HepG2 (cell line): Measurements from ENCODE around the gene SCAPER. TPM values are rescaled to one million over a fixed set of nuclear protein-coding genes. Genes with fewer than 3 reads are reported as not detected.

ENCODE experiments used
- ATAC-seq: fragments of 200-7000 bp; cut with Tn5 transposase; 3 replicates; pipeline ENCODE4 v1.9.1; 2020; ENCODE audit warnings: mild to moderate bottlenecking, moderate library complexity
- BruUV-seq: library from RNA; stranded (reverse); fragments of 400-500 nt; replicated peaks from 2 replicates; lab custom pipeline; 2021; lab: Mats Ljungman, UMichigan
- CTCF ChIA-PET: fragments of 300-600 bp; formaldehyde crosslinking; extraction: SDS; loops from one replicate; lab custom pipeline; 2021; ENCODE audit warnings: low total read pairs, inconsistent platforms, low intra/inter-chr PET ratio; lab: Yijun Ruan, JAX
- POLR2A ChIA-PET: fragments of 350-600 bp; sonication (Branson Sonifier 250); formaldehyde crosslinking; loops from one replicate; lab custom pipeline; 2020; ENCODE audit warnings: antibody characterized with exemption, inconsistent platforms; lab: Yijun Ruan, JAX
- DNase-seq: peaks from one replicate; pipeline ENCODE4 v3.0.0-alpha.2; 2015; ENCODE audit warnings: low spot score
- FAIRE-seq: peaks from 3 replicates; lab custom pipeline; 2011; peaks lifted over from hg19 to GRCh38; lab: Jason Lieb, UNC
- H2AFZ ChIP-seq: one replicate; pipeline ENCODE4 v1.6.1; 2011; ENCODE audit warnings: low read length, inconsistent platforms
- H3K27ac ChIP-seq: fragments of 300-600 bp; 3 replicates; pipeline ENCODE4 v1.8.0; 2011; ENCODE audit warnings: mixed run types, mild to moderate bottlenecking, mixed read lengths, low read length, inconsistent platforms; ENCODE audit not compliant: insufficient read depth; ENCODE audit errors: extremely low read length
- H3K27me3 ChIP-seq, 2 experiments: fragments of 200-600 bp in 1 of 2; 2 replicates in 1 of 2; 3 replicates in 1 of 2; pipeline versions ENCODE4 v1.6.0 to v1.8.0; 2011; ENCODE audit warnings: low read length in 2 of 2, mild to moderate bottlenecking in 2 of 2, moderate library complexity in 2 of 2, inconsistent platforms in 1 of 2; ENCODE audit not compliant: insufficient read depth in 2 of 2, control insufficient read depth in 1 of 2
- H3K36me3 ChIP-seq, 2 experiments: fragments of 200-600 bp in 1 of 2; replicated peaks in 1 of 2; 2 replicates in 1 of 2; 3 replicates in 1 of 2; pipeline versions ENCODE4 v1.5.1 to v1.8.0; 2011; ENCODE audit warnings: low read length in 2 of 2, inconsistent platforms in 1 of 2; ENCODE audit not compliant: insufficient read depth in 2 of 2, control insufficient read depth in 1 of 2
- H3K4me1 ChIP-seq: 2 replicates; pipeline ENCODE4 v1.5.1; 2012; ENCODE audit warnings: low read length, inconsistent platforms; ENCODE audit not compliant: insufficient read depth
- H3K4me2 ChIP-seq: 2 replicates; pipeline ENCODE4 v1.6.0; 2011; ENCODE audit warnings: low read depth, low read length, inconsistent platforms
- H3K4me3 ChIP-seq, 3 experiments: fragments of 200-600 bp in 1 of 3; sonication (generic), shearing (Covaris generic) in 1 of 3; replicated peaks in 1 of 3; 2 replicates each; pipeline ENCODE4 v1.5.1; 2011 to 2016; ENCODE audit warnings: low read length in 3 of 3, inconsistent platforms in 2 of 3, low read depth in 2 of 3, mild to moderate bottlenecking in 2 of 3, control low read depth in 1 of 3, mixed read lengths in 1 of 3; ENCODE audit not compliant: insufficient read depth in 1 of 3
- H3K79me2 ChIP-seq: one replicate; pipeline ENCODE4 v1.6.1; 2011; ENCODE audit warnings: low read length, inconsistent platforms; ENCODE audit not compliant: insufficient read depth
- H3K9ac ChIP-seq: 2 replicates; pipeline ENCODE4 v1.6.0; 2011; ENCODE audit warnings: mild to moderate bottlenecking, low read depth, low read length, inconsistent platforms; ENCODE audit not compliant: insufficient read depth
- H3K9me3 ChIP-seq: 2 replicates; pipeline ENCODE4 v1.5.1; 2012; ENCODE audit warnings: mild to moderate bottlenecking, low read length
- H4K20me1 ChIP-seq: 2 replicates; pipeline ENCODE4 v1.6.0; 2011; ENCODE audit warnings: inconsistent platforms, mild to moderate bottlenecking, low read length, moderate library complexity; ENCODE audit not compliant: insufficient read depth
- BHLHE40 ChIP-seq: IDR thresholded peaks from 2 replicates; pipeline ENCODE4 v1.6.1; 2011; ENCODE audit warnings: low read length, improper control_type of control experiment
- CHD2 ChIP-seq: IDR thresholded peaks from 2 replicates; pipeline ENCODE4 v1.6.1; 2011; ENCODE audit warnings: low read depth, low read length, improper control_type of control experiment
- FOXA3 ChIP-seq: IDR thresholded peaks from 2 replicates; pipeline ENCODE4 v1.6.1; 2016; ENCODE audit warnings: missing genetic modification reagents, missing compliant biosample characterization
- FOXP1 ChIP-seq, 2 experiments: fragments of 450-650 bp in 1 of 2; IDR thresholded peaks; 2 replicates each; pipeline ENCODE4 v1.6.1; 2017 to 2018; ENCODE audit warnings: antibody characterized with exemption in 1 of 2
- MAFK ChIP-seq, 2 experiments: IDR thresholded peaks in 1 of 2; conservative IDR thresholded peaks in 1 of 2; 2 replicates each; pipeline ENCODE4 v1.6.1; 2011; ENCODE audit warnings: improper control_type of control experiment in 2 of 2, low read length in 2 of 2
- MXI1 ChIP-seq: IDR thresholded peaks from 3 replicates; pipeline ENCODE4 v1.6.1; 2012; ENCODE audit warnings: low read depth, low read length, inconsistent platforms, borderline replicate concordance
- NR2F2 ChIP-seq: IDR thresholded peaks from 2 replicates; pipeline ENCODE4 v1.6.1; 2012; ENCODE audit warnings: low read depth, inconsistent platforms, borderline replicate concordance
- RAD21 ChIP-seq: fragments of 450-650 bp; formaldehyde crosslinking; IDR thresholded peaks from 2 replicates; pipeline ENCODE4 v1.5.0; 2020; ENCODE audit warnings: mild to moderate bottlenecking
- SOX5 ChIP-seq: IDR thresholded peaks from 2 replicates; pipeline ENCODE4 v1.6.1; 2016; ENCODE audit warnings: borderline replicate concordance
- ZMAT3 ChIP-seq: sonication (generic); formaldehyde crosslinking; conservative IDR thresholded peaks from 2 replicates; pipeline ENCODE4 v1.7.0; 2021; ENCODE audit warnings: missing genetic modification reagents
- ZNF20 ChIP-seq: sonication (generic); formaldehyde crosslinking; IDR thresholded peaks from 2 replicates; pipeline ENCODE4 v1.4.0; 2020; ENCODE audit warnings: mild to moderate bottlenecking, moderate library complexity, missing genetic modification reagents
- ZNF205 ChIP-seq: IDR thresholded peaks from 2 replicates; pipeline ENCODE4 v1.6.1; 2018; ENCODE audit warnings: missing biosample characterization, missing genetic modification reagents
- ZNF251 ChIP-seq: sonication (generic); formaldehyde crosslinking; IDR thresholded peaks from 2 replicates; pipeline ENCODE4 v1.9.0; 2021; ENCODE audit warnings: mild to moderate bottlenecking, missing genetic modification reagents
- ZNF562 ChIP-seq: sonication (generic); formaldehyde crosslinking; IDR thresholded peaks from 2 replicates; pipeline ENCODE4 v1.8.0; 2022; ENCODE audit warnings: missing genetic modification reagents, borderline replicate concordance
- ZNF589 ChIP-seq: sonication (generic); formaldehyde crosslinking; conservative IDR thresholded peaks from 2 replicates; pipeline ENCODE4 v1.8.0; 2022; ENCODE audit warnings: mild to moderate bottlenecking, moderate library complexity, missing genetic modification reagents
- WGBS: methylation state at CpG from one replicate; pipeline ENCODE4 v1.1.6; 2017; ENCODE audit warnings: low lambda C conversion rate; 5-methylcytosine and 5-hydroxymethylcytosine counted together
- in situ Hi-C: cut with HindIII; loops from 2 replicates; pipeline ENCODE4 v1.10.0; 2017; ENCODE audit warnings: low pct_unique_long_range_greater_than_20kb; ENCODE audit not compliant: extremely low pct_ligation_motif_present
- intact Hi-C: fragments of 100-400 bp; cut with micrococcal nuclease; formaldehyde crosslinking; loops from one replicate; pipeline ENCODE4 v1.10.0; 2022; ENCODE audit not compliant: unreplicated experiment
- polyA plus RNA-seq, 8 experiments: library from polyadenylated mRNA; depleted of rRNA in 3 of 8; stranded (reverse) in 7 of 8; unstranded in 1 of 8; fragments of >200 nt; fragmentation: Illumina TruSeq in 4 of 8; extraction: Trizol in 4 of 8; gene quantifications; 2 replicates each; pipeline versions ENCODE4 v1.2.1 to v1.2.3, GENCODE V29; 2011 to 2016; ENCODE audit warnings: low read depth in 4 of 8, missing spikeins in 1 of 8, mixed read lengths in 1 of 8; ENCODE audit not compliant: insufficient read depth in 1 of 8
- total RNA-seq, 5 experiments: library from RNA; depleted of rRNA; stranded (reverse); fragments of >200 nt; fragmentation: Illumina TruSeq; extraction: Trizol; gene quantifications; 2 replicates each; pipeline ENCODE4 v1.2.3, GENCODE V29; 2016; ENCODE audit warnings: low read depth in 1 of 5
- TF ChIP-seq, protein P1 (sequence below): sonication (generic); formaldehyde crosslinking; IDR thresholded peaks from 2 replicates; pipeline ENCODE4 v1.5.0; 2020; ENCODE audit warnings: mild to moderate bottlenecking, missing genetic modification reagents, moderate library complexity
- TF ChIP-seq, protein P2 (sequence below): sonication (generic); formaldehyde crosslinking; IDR thresholded peaks from 2 replicates; pipeline ENCODE4 v1.5.1; 2020; ENCODE audit warnings: mild to moderate bottlenecking, moderate library complexity, missing genetic modification reagents
- TF ChIP-seq, protein P3 (sequence below): sonication (generic); formaldehyde crosslinking; IDR thresholded peaks from 2 replicates; pipeline ENCODE4 v1.5.1; 2020; ENCODE audit warnings: missing genetic modification reagents, mild to moderate bottlenecking, borderline replicate concordance

Gene SCAPER
- total and polyA plus RNA-seq, 2 of the 13 experiments (the other 11 are each of a cell fraction or from before 2014, with no cell fraction given) = 4.3 to 10.5 TPM

DNA sequence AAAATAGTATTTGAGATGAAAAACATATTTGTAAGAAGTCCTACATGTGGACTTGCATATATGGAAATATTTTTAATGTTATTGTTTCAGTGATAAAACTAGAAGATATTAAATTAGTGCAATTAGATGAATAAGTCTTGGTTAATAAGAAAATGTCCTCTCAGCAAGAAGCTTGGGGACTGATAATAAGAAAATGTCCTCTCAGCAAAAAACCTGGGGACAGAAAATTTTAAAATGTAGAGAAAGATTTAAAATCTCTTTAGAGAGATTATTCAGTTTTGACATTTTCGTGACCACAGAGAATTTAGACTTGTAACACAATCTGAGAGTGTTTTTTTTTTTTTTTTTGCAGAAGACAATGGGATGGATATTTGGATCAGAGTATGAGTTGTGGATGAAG, 412.6 kb downstream of the SCAPER start (continued):
- peak; percentile 78 to 89 for TF ChIP-seq MAFK (conservative IDR thresholded peaks at IDR 0.05 in 1 of 2, IDR thresholded peaks at IDR 0.05 in 1 of 2; ENCODE audit: low read length in 2 of 2)
- TF ChIP-seq, all 625 proteins: peak for 2

DNA sequence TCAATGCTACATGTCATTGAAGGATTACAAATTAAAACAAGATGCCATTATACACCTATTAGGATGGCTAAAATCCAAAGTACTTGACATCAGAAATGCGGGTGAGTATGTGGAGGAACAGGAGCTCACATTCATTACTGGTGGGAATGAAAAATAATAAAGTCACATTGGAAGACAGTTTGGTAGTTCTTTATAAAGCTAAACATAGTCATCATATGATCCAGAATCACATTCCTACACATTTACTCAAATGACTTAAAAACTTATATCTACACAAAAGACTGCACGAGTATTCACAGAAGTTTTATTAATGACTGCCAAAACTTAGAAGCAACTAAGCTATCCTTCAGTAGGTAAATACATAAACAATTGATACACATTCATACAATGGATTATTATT, 421.4 kb downstream of the SCAPER start:
- Histone ChIP-seq H3K79me2 (no peaks in the 10 kb centered on the region), H3K9me3 (no peaks in the 10 kb centered on the region), H3K4me3 (no peak overlapping the region), H3K27me3 (no peaks in the 10 kb centered on the region)
- WGBS = 99% methylated on average over 2 of the region's 2 CpGs
- no TSS peak for BruUV-seq
- TF ChIP-seq FOXP1 (IDR thresholded peaks at IDR 0.05) (no peak), FOXP1 (CRISPR knock-in tag; IDR thresholded peaks at IDR 0.05) (no peak), BHLHE40 (no peak), SOX5 (no peak), NR2F2 (no peak), ZNF562 (CRISPR knock-in tag) (no peak), ZNF20 (CRISPR knock-in tag) (no peak), ZMAT3 (CRISPR knock-in tag) (no peak), ZNF251 (CRISPR knock-in tag) (no peak), FOXA3 (CRISPR knock-in tag) (no peak), ZNF589 (CRISPR knock-in tag) (no peak), CHD2 (no peak), RAD21 (CRISPR knock-in tag) (no peak), MXI1 (no peak), ZNF205 (CRISPR knock-in tag) (no peak)
- TF ChIP-seq, protein P1, sequence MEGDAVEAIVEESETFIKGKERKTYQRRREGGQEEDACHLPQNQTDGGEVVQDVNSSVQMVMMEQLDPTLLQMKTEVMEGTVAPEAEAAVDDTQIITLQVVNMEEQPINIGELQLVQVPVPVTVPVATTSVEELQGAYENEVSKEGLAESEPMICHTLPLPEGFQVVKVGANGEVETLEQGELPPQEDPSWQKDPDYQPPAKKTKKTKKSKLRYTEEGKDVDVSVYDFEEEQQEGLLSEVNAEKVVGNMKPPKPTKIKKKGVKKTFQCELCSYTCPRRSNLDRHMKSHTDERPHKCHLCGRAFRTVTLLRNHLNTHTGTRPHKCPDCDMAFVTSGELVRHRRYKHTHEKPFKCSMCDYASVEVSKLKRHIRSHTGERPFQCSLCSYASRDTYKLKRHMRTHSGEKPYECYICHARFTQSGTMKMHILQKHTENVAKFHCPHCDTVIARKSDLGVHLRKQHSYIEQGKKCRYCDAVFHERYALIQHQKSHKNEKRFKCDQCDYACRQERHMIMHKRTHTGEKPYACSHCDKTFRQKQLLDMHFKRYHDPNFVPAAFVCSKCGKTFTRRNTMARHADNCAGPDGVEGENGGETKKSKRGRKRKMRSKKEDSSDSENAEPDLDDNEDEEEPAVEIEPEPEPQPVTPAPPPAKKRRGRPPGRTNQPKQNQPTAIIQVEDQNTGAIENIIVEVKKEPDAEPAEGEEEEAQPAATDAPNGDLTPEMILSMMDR = no peak
- TF ChIP-seq, protein P2, sequence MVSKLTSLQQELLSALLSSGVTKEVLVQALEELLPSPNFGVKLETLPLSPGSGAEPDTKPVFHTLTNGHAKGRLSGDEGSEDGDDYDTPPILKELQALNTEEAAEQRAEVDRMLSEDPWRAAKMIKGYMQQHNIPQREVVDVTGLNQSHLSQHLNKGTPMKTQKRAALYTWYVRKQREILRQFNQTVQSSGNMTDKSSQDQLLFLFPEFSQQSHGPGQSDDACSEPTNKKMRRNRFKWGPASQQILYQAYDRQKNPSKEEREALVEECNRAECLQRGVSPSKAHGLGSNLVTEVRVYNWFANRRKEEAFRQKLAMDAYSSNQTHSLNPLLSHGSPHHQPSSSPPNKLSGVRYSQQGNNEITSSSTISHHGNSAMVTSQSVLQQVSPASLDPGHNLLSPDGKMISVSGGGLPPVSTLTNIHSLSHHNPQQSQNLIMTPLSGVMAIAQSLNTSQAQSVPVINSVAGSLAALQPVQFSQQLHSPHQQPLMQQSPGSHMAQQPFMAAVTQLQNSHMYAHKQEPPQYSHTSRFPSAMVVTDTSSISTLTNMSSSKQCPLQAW (CRISPR knock-in tag) = no peak
- TF ChIP-seq, protein P3, sequence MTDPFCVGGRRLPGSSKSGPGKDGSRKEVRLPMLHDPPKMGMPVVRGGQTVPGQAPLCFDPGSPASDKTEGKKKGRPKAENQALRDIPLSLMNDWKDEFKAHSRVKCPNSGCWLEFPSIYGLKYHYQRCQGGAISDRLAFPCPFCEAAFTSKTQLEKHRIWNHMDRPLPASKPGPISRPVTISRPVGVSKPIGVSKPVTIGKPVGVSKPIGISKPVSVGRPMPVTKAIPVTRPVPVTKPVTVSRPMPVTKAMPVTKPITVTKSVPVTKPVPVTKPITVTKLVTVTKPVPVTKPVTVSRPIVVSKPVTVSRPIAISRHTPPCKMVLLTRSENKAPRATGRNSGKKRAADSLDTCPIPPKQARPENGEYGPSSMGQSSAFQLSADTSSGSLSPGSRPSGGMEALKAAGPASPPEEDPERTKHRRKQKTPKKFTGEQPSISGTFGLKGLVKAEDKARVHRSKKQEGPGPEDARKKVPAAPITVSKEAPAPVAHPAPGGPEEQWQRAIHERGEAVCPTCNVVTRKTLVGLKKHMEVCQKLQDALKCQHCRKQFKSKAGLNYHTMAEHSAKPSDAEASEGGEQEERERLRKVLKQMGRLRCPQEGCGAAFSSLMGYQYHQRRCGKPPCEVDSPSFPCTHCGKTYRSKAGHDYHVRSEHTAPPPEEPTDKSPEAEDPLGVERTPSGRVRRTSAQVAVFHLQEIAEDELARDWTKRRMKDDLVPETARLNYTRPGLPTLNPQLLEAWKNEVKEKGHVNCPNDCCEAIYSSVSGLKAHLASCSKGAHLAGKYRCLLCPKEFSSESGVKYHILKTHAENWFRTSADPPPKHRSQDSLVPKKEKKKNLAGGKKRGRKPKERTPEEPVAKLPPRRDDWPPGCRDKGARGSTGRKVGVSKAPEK = no peak
- TF ChIP-seq, all 625 proteins: peak for 0
- Histone ChIP-seq H3K4me2 (no peak overlapping the region), H2AFZ (no peak overlapping the region), H3K9ac (no peak overlapping the region), H3K36me3 (no peaks in the 10 kb centered on the region), H3K4me1 (peaks cover 12% of the 10 kb centered on the region; the same call in 1 of the 2 replicates), H4K20me1 (no peaks in the 10 kb centered on the region), H3K27ac (no peak overlapping the region)
- in situ Hi-C loops (no loop called here), intact Hi-C loops (no loop called here)
- ChIA-PET CTCF (no interaction called here), POLR2A (no interaction called here)
- DNase-seq (no peak), FAIRE-seq (no peak), ATAC-seq (no peak)
